ENCODE data around the gene PPM1B. TPM values are rescaled to one million over a fixed set of nuclear protein-coding genes. Genes with fewer than 3 reads are reported as not detected.
"Not testable (repeated sequence)": the region's sequence is repeated elsewhere in the genome, so short reads cannot be mapped to it uniquely, and the experiment has no call there.

Gene PPM1B
- 18.6 TPM for polyA plus RNA-seq (2012; ENCODE audit: low read depth, missing spikeins)

DNA sequence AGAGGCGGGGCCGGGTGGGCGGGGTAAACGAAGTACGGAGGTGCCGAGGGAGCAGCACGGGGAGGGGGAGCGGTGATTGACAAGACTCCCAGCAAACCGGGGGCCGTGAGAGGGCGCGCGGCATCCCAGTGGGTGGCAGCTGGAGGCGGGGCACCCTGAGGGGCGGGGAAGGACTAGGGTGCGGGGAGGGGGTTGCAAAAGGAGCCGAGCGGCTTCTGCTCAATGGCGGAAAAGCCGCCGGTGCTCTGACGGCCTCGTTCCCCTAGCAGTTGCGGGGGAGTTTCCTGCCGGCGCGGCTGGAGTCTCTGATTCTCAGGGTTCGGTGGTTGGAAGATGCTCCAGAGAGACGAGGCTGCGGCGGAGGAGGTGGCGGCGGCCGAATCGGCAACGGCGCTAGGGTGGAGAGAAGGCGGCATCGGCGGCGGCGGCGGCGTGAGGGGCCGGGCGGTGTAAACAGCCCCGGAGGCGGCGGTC lies at the start of gene PPM1B:
Gene PPM1B (plus strand): TSS at position 195 of the 474 bp plus-strand sequence. CDS start 32,325 bp downstream, outside the sequence.
- FAIRE-seq = peak; percentile 94
- TF ChIP-seq TAF1 (IDR thresholded peaks at IDR 0.05; ENCODE audit: low read depth, low read length) = peak; percentile 95
- TF ChIP-seq SPI1 (IDR thresholded peaks at IDR 0.05; ENCODE audit: low read depth, low read length) = no peak
- peak; percentile 74; the same call in 1 of the 2 replicates for TF ChIP-seq POU2F2 (IDR thresholded peaks at IDR 0.05; ENCODE audit: low read depth, low read length)
- TF ChIP-seq PAX5 (IDR thresholded peaks at IDR 0.05; ENCODE audit: insufficient read depth, low read length, severe bottlenecking) = no peak
- peak; percentile 96 for TF ChIP-seq POLR2A (IDR thresholded peaks at IDR 0.05; ENCODE audit: low read depth, low read length)
- peak; percentile 87 for TF ChIP-seq POLR2AphosphoS5 (IDR thresholded peaks at IDR 0.05; ENCODE audit: low read depth, low read length)
- DNase-seq (ENCODE audit: insufficient read length, low spot score) = peak; percentile 86

DNA sequence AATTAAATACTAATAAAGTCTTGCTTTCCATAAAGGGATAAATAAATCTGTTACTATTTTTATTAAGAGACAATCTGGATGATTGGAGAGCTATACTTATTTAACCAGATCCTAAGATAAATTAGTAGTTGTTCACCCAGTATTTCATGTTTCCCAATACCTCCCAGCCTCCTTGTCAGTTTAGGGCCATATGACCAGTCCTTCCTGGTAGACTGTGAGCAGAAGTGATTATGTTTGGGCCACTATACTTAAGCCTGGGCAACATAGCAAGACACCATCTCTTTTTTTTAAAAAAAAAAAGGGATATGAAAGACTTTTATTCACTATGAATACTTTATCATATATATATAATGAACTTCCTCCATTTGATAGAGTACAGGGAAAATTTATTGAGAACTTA lies 48.8 kb upstream of the PPM1B start:
- TF ChIP-seq TAF1 (IDR thresholded peaks at IDR 0.05; ENCODE audit: low read depth, low read length) (no peak), POLR2AphosphoS5 (IDR thresholded peaks at IDR 0.05; ENCODE audit: low read depth, low read length) (no peak), POLR2A (IDR thresholded peaks at IDR 0.05; ENCODE audit: low read depth, low read length) (no peak), PAX5 (IDR thresholded peaks at IDR 0.05; ENCODE audit: insufficient read depth, low read length, severe bottlenecking) (no peak), SPI1 (IDR thresholded peaks at IDR 0.05; ENCODE audit: low read depth, low read length) (no peak), POU2F2 (IDR thresholded peaks at IDR 0.05; ENCODE audit: low read depth, low read length) (no peak)
- FAIRE-seq = no peak
- DNase-seq (ENCODE audit: insufficient read length, low spot score) = no peak

DNA sequence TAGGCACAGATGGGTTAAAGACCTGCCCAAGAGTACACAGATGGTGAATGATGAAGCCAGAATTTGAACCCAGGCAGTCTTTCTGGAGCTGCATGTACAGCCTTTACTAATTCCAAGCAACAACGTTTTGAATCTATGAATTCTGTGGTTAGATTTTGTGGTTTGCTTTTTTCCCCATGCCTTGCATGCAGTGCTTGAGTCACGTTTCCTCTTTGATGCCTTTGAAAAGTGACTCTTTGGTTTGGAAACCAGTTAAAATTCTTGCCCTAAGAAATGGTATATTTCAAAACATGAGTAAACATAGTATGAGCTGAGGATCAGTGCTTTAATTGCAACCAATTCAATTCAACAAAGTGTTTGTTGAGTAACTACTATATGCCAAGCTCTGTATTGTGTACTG lies 48.2 kb upstream of the PPM1B start:
- DNase-seq (ENCODE audit: insufficient read length, low spot score) = no peak
- no peak for FAIRE-seq
- TF ChIP-seq POLR2AphosphoS5 (IDR thresholded peaks at IDR 0.05; ENCODE audit: low read depth, low read length) (no peak), POLR2A (IDR thresholded peaks at IDR 0.05; ENCODE audit: low read depth, low read length) (no peak), SPI1 (IDR thresholded peaks at IDR 0.05; ENCODE audit: low read depth, low read length) (no peak), PAX5 (IDR thresholded peaks at IDR 0.05; ENCODE audit: insufficient read depth, low read length, severe bottlenecking) (no peak), POU2F2 (IDR thresholded peaks at IDR 0.05; ENCODE audit: low read depth, low read length) (no peak), TAF1 (IDR thresholded peaks at IDR 0.05; ENCODE audit: low read depth, low read length) (no peak)

DNA sequence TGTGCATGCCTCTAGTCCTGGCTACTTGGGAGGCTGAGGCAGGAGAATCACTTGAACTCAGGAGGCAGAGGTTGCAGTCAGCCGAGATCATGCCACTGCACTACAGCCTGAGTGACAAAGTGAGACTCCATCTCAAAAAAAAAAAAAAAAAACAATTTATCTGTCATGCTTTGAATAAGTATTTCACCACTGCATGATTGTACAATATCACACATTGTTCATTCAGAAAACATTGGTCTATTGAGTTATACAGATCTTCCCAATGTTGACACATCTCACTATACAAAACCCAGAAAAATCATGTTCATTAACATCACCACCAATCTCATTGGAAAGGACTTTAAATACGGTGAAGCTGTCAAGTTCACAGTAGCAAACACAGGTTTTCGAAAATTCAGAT lies 46.8 kb upstream of the PPM1B start:
- FAIRE-seq (no peak), DNase-seq (ENCODE audit: insufficient read length, low spot score) (no peak)
- no peak for TF ChIP-seq POLR2AphosphoS5 (IDR thresholded peaks at IDR 0.05; ENCODE audit: low read depth, low read length)
- TF ChIP-seq PAX5 (IDR thresholded peaks at IDR 0.05; ENCODE audit: insufficient read depth, low read length, severe bottlenecking) = no peak
- no peak for TF ChIP-seq TAF1 (IDR thresholded peaks at IDR 0.05; ENCODE audit: low read depth, low read length)
- no peak for TF ChIP-seq SPI1 (IDR thresholded peaks at IDR 0.05; ENCODE audit: low read depth, low read length)
- TF ChIP-seq POU2F2 (IDR thresholded peaks at IDR 0.05; ENCODE audit: low read depth, low read length) = no peak
- no peak for TF ChIP-seq POLR2A (IDR thresholded peaks at IDR 0.05; ENCODE audit: low read depth, low read length)

DNA sequence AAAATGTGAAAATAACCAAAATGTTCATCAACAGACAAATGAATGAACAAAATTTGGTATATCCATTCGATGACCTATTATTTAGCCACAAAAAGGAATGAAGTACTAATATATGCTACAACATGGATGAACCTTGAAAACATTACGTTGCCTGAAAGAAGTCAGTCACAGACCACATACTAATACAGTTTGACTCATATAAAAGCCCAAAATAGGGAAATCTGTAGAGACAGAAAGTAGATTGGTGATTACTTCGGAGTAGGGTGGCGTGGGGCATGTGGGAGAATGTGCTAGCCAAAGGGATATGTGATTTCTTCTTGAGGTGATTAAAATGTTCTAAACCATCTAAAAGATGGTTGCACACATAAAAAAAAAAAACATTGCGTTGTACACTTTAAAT lies 44.2 kb upstream of the PPM1B start:
- TF ChIP-seq PAX5 (IDR thresholded peaks at IDR 0.05; ENCODE audit: insufficient read depth, low read length, severe bottlenecking) = no peak
- FAIRE-seq (no peak), DNase-seq (ENCODE audit: insufficient read length, low spot score) (no peak)

DNA sequence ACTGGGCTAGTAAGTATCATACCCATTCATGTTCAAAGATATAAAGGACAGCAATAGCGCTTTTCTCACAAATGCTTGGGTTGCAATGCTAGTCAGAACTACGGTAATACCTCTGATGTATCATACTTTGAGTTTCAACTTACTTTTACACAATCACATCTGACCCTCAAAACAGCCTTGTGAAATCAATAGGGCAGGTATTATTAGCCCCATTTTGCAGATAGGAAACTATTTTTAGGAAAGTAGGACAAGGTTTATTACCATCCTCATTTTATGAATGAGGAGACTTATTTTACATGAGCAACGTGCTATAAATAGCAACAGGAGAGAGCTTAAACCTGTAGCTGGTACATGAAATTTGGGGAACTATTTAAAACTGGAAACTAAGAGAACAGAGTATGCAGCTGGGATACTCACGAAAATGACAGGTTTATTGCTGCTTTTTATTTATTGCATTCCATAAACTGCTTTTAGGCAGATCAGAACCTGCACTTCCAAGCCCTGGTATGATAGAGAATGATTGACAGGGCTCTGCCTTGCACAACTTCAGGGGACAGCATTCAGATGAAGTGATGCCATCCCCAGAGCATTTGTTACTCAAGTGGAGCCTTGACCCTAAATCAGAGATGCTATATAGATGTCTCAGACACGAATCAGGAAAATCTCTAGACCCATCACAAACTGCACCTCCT lies 42.4 kb upstream of the PPM1B start:
- DNase-seq (ENCODE audit: insufficient read length, low spot score) = no peak
- FAIRE-seq = no peak

DNA sequence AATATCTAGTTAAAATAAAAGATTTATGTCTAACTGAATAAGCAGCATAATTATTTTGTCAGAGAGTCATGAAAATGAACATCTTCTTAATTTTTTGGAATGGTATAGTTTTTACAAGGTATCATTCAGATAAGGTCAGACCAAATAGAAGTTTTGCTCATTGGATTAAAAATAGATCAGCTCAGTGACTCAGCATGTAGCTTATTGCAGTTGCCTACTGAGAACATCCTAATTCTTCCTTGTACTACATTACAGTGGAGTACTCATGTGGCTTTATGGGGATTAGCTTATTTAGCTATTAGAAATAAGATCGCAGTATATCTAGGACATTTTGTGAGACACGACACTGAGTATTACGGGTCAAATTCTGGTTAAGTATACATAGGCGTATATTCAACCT lies 38.2 kb upstream of the PPM1B start:
- no peak for TF ChIP-seq SPI1 (IDR thresholded peaks at IDR 0.05; ENCODE audit: low read depth, low read length)
- TF ChIP-seq POLR2AphosphoS5 (IDR thresholded peaks at IDR 0.05; ENCODE audit: low read depth, low read length) = no peak
- no peak for TF ChIP-seq TAF1 (IDR thresholded peaks at IDR 0.05; ENCODE audit: low read depth, low read length)
- TF ChIP-seq POU2F2 (IDR thresholded peaks at IDR 0.05; ENCODE audit: low read depth, low read length) = no peak
- TF ChIP-seq PAX5 (IDR thresholded peaks at IDR 0.05; ENCODE audit: insufficient read depth, low read length, severe bottlenecking) = no peak
- TF ChIP-seq POLR2A (IDR thresholded peaks at IDR 0.05; ENCODE audit: low read depth, low read length) = no peak
- FAIRE-seq (no peak), DNase-seq (ENCODE audit: insufficient read length, low spot score) (no peak)

More for the DNA sequence above, 42.4 kb upstream of the PPM1B start:
- TF ChIP-seq POLR2AphosphoS5 (IDR thresholded peaks at IDR 0.05; ENCODE audit: low read depth, low read length) (no peak), POU2F2 (IDR thresholded peaks at IDR 0.05; ENCODE audit: low read depth, low read length) (no peak), SPI1 (IDR thresholded peaks at IDR 0.05; ENCODE audit: low read depth, low read length) (no peak), POLR2A (IDR thresholded peaks at IDR 0.05; ENCODE audit: low read depth, low read length) (no peak), TAF1 (IDR thresholded peaks at IDR 0.05; ENCODE audit: low read depth, low read length) (no peak), PAX5 (IDR thresholded peaks at IDR 0.05; ENCODE audit: insufficient read depth, low read length, severe bottlenecking) (no peak)

DNA sequence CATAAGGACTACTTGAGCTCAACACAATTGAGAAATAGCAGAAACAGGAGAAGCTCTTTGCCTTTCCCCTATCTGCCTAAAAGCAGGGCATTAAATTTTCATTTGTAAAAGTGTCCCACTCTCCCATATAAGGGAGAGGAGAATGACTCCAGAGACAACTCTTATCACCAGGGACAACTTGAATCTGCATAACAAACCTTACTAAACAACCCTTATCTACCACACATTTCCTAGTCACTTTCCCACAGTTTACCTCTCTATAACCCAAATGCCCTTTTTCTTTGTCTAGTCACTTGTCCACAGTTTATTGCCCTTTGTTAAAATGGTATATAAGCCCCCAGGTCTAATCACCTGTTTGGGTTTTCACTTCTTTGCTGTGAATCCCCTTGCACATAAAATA lies 37.5 kb upstream of the PPM1B start:
- TF ChIP-seq SPI1 (IDR thresholded peaks at IDR 0.05; ENCODE audit: low read depth, low read length) (no peak), POLR2AphosphoS5 (IDR thresholded peaks at IDR 0.05; ENCODE audit: low read depth, low read length) (no peak)
- DNase-seq (ENCODE audit: insufficient read length, low spot score) (no peak), FAIRE-seq (no peak)

DNA sequence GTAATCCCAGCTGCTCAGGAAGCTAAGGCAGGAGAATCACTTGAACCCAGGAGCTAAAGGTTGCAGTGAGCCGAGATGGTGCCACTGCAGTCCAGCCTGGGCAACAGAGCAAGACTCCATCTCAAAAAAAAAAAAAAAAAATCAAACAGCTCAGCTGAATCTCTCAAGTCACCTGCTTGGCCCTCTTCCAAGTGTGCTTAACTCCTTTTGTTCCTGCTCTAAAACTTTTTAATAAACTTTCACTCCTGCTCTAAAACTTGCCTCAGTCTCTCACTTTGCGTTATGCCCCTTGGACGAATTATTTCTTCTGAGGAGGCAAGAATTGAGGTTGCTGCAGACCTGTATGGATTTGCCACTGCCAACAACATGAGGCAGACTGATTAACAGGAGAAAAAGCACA lies 35.1 kb upstream of the PPM1B start:
- not testable (repeated sequence) for DNase-seq (ENCODE audit: insufficient read length, low spot score); FAIRE-seq

DNA sequence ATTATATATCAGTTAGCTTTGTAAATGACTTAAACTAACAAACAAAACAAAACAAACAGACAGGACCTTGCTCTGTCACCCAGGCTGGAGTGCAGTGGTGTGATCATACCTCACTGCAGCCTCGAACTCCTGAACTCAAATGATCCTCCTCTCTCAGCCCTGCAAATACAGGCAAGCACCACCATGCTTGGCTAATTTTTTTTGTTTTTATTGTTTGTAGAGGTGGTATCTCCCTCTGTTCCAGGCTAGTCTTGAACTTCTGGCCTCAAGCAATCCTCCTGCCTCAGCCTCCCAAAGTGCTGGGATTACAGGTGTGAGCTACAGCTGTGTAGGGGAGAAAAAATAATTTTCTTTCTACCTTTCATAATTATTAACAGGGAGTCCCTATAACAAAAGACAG lies 33.8 kb upstream of the PPM1B start:
- no peak for DNase-seq (ENCODE audit: insufficient read length, low spot score)
- TF ChIP-seq POLR2A (IDR thresholded peaks at IDR 0.05; ENCODE audit: low read depth, low read length) (no peak), TAF1 (IDR thresholded peaks at IDR 0.05; ENCODE audit: low read depth, low read length) (no peak), PAX5 (IDR thresholded peaks at IDR 0.05; ENCODE audit: insufficient read depth, low read length, severe bottlenecking) (no peak), POLR2AphosphoS5 (IDR thresholded peaks at IDR 0.05; ENCODE audit: low read depth, low read length) (no peak), POU2F2 (IDR thresholded peaks at IDR 0.05; ENCODE audit: low read depth, low read length) (no peak), SPI1 (IDR thresholded peaks at IDR 0.05; ENCODE audit: low read depth, low read length) (no peak)
- FAIRE-seq = no peak
